HG03025 (cell line): ENCODE results near the gene CDH2.

Experiments
- ATAC-seq: cut with Tn5 transposase; IDR thresholded peaks from one replicate; pipeline ENCODE4 v1.9.1; 2021; ENCODE audit warnings: mild to moderate bottlenecking, moderate library complexity; ENCODE audit not compliant: unreplicated experiment, low FRiP score

Gene CDH2

DNA sequence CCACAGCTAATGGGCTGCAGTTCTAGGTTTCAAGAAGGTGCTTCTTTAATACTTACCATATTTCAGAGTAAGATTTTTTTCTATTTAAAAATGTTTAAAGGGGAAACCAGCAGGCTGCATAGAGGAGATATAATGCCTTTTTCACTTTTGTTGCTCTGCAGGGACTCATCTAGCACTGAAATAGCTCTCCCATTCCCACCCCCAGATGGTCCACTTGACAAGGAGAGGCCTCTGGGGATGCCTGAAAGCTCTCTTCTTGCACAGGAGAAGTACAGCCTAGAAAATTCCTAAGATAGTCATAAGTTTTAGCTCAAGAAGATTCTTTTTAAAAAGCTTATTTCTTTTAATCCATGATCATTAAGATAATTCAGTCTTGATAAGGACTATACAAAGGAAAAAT is 126.4 kb downstream of the CDH2 start:
- no peak for ATAC-seq

DNA sequence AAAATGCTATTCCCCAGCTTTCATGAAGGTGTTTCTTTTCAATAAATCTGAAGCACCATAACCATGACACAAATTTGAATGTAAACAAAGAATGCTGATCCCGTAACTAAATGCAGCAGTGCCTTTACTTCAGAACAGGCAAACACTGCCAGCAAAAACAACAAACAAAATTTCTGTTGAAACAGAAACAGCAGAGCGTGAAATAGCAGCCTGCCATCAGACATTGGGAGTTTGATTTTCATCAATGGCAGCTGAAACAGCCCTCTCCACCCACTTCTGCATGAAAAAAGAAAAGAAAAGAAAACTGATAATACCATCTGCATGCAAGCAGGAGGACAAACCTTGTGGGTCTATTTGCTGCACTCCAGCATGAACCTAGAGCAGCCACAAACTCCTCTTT is 128.3 kb downstream of the CDH2 start:
- ATAC-seq, result no peak

DNA sequence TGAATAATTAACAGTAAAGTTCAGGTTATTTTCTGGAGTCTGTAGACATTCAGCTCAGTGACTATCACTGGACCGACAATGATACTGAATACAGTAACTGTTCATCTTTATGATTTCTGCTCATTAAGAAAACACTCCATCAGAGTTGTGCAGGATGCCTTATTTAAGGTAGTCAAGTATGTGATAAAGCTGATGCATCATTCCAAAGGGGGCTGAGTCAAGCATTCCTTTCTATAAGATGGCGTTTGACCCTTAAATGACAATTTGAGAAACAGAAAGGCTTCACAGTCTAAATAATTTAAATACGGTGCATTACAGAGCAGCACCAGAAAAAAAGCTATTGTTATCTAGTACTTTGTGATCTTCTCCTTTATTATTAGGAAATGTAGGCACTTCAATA is 131.1 kb downstream of the CDH2 start:
- no peak for ATAC-seq

DNA sequence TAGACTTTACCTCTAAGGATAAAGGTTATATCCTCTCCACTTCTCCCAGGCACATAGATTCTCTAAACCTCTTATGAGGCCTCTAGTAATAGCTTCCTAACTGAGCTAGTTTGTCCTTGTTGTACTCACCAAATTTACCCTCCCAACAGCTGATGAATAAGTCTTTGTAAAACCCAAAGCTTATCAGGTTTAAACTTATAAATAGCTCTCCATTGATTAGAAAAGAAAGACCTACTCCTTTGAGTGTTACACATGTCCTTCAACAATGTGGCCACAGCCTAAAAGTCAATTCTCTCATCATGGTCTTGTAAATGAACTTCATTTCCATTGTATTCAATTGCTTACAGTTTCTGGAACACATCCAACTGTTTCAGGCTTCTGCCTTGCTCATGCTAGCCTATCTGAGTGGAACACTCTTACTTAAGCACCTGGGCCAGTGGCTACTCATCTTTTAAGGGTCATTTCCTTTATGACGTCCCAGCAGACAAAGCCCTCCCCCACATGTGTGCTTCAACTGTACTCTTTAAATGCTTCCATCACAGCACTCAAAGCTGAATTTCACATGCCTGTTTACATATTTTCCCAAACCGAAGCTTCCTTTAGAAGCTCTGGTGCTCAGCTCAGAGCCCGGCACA is 131.6 kb downstream of the CDH2 start:
- no peak for ATAC-seq

DNA sequence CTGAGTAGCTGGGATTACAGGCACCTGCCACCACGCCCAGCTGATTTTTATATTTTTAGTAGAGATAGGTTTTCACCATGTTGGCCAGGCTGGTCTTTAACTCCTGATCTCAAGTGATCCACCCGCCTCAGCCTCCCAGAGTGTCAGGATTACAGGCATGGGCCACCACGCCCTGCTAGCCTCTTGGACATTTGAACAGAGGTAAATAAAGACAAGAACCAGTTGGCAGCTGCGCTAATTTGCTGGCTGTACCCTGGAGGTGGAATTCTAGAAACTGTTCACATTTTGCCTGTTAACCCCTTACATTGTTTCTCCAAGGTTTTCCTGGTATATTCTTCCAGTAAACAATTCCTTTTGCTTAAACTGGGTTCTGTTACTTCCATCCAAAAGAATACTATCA is 132.9 kb downstream of the CDH2 start:
- ATAC-seq, result no peak

DNA sequence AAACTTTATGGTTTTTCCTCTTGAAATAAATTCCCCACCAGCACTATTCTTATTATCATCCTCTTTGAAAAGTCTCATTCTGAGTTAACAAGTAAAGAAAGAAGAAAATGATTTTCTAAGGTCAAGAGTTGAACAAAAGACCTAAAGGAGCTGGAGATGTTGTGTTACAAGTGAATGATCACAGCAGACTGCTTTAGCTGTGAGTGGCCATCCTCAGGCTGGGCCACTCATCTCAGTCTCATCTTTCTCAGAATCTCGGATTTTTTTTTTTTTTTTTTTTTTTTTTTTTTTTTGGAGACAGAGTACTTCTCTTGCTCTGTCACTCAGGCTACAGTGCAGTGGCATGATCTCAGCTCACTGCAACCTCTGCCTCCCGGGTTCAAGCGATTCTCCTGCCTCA is 133.3 kb downstream of the CDH2 start:
- ATAC-seq, result no peak

DNA sequence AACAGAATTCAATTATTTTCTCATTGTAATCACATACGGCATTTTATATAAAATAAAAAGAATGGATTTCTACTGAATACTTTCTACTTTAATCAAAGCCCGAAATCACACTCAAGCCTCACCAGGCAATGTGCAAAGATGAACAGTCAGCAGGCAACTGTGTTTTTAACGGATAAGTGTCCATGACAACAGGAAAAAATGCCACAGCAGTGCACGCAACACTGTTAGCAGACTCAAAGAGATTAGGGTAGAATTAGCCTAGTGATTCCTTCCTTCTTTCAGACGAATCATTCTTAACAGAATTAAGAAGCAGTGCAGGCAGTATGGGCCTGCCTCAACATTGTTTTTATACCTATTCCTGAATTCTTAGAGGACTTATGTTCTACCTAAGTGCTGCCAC is 135.6 kb downstream of the CDH2 start:
- no peak for ATAC-seq

DNA sequence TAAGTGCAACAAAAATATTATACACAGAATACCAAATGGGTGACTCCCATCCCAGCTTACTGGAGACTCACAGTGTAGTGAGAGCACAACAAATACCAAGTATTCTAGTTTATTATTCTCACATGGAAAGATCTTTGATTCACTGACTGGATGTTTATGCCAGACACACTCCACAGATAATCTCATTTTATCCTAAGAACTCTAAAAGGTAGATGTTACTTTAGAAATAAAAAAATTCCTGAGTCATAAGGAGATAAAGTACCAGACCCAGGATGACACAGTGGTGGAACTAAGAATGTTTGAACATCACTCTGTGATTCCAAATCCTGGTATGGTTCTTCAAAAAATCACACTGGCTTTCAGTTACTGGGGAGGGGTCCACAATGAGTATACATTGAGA is 136.2 kb downstream of the CDH2 start:
- ATAC-seq, result no peak

DNA sequence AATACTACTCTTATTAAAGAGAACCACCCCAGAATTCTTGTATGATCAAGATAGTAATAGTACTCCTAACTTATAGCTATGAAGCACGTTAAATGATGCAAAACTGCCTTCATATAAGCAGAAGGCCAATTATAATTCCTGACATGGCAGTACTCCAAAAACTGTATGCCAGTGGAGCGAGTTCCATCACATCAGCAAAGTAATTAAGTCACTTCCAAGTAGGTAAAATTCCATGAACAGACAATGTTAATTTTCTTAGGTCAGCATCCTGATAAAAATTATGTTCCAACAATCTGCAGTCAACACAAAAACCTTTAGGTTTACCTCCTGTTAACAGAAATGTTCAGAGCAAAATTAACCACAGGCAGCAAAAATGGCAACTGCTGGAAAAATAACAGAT is 136.7 kb downstream of the CDH2 start:
- ATAC-seq, result no peak

DNA sequence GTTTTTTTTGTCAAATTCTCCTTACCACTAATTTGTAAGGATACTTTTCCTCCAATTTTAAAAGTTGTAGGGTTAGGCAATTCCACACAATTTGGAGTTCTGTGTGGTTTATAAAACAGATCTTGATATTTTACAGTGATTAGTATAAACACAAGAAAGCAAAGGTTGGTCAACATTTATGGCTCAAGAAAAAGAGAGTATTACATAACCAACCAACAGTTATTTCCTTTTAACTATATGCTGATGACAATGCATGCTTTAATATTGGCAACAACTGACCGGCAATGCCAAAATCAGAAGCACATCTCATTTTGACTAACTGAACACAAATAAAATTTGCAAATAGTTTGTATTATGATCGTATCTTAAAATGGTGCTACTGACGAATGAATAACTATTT is 137.2 kb downstream of the CDH2 start:
- ATAC-seq, result no peak

DNA sequence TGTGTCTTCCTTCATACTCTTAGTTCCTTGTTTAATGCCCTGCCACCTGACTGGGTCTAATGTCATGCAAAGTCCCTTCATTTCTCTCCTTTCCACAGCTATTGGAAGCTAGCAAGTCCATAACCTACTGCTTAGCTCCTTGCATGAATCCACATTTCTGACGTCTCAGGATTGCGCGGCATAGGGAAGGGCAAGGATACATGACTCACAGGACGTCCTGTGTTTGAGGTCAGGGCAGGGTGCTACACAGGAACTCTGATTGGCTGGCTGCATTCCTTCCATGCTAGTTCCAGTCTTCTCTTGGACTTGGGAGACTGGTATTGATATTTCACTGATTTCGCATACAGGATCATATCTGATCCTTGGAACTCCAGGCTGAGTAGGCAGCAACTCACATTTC is 137.9 kb downstream of the CDH2 start:
- ATAC-seq, result no peak

DNA sequence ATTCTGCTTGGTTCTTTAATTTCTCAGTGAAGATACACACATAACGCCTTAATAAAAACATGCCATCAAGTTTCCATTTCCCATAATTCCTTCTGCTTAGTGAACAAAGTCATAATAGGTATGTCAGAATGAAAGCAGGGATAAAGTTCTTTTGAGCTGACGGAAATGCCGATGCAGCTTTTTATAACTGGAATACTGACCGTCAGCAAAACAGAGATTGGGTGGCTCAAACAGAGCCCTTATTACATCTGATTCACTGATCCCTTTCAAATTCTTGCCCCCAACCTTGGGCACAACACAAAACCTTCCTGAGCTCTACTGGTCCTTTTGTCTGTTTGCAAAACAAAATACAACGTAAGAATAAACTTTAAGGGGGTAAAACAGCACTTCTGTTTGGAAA is 140.4 kb downstream of the CDH2 start:
- no peak for ATAC-seq

DNA sequence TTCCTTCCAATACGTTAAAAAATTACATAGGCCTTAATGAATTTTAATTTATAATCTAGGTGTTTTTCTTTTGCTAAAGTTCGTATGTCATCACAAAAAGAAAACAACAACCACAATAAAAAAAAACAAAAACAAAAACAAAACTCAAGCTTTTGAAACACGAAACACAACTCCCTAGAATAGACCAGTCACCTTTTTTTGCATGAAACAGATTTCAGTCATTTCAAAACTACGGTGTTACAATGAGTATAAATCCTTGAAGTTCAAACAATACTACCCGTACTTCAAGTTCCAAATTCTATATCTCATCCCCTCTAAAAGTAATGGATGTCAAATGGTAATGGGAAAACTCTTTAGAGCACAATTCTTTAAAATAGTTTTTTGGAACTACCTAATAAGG is 142.4 kb downstream of the CDH2 start:
- ATAC-seq, result no peak

DNA sequence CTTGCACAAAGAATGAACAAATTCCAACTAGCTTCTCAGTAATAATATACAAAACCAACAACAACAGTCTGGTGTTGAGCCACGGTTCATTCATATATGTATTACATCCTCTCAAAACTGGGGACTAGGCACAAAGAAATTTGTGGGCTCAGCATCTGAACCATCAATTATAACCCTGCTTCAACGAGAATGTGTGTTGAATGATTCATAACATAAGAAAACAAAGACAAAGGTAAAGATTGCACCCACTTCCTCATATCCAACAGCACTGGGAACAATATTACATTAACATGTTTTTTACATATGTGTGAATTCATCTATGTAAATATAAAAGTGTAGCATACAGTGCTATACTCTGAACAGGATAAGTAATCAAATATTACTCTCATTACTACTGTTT is 144.8 kb downstream of the CDH2 start:
- no peak for ATAC-seq

DNA sequence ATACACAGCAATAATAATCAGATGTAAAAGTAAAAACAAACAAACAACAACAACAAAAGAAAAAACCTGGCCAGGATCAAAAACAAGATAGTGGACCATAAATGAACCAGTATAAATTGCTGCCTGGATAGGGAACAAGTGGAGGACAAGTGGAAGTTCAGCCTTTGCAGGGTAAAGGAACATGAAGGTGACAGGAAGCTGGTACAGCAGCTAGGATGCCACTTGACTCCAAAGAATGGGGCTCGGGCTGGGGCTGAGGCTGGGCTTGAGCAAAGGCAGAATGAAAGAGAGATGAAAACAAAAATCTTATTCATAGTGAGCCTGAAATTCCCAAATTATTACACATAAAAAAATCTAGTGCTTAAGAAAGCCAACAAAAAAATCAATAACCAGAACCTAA is 146.5 kb downstream of the CDH2 start:
- no peak for ATAC-seq

DNA sequence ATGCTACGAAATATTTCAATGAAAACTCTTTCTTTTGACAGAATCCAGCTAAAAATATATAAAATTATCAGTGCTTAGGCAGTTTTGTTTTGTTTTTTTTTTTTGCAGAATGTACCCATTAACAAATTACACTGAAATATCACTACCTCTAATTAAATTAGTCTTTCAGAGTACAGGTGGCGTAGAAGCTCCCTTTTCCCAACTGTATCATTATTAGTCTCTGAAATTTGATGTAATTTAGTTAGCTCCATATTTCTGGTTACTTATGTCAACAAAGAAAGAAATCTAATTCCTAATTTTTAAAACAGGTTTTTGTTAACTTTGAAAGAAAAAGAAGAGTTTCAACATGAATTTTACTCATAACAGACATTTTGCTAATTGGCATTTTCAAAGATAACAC is 149.2 kb downstream of the CDH2 start:
- no peak for ATAC-seq

DNA sequence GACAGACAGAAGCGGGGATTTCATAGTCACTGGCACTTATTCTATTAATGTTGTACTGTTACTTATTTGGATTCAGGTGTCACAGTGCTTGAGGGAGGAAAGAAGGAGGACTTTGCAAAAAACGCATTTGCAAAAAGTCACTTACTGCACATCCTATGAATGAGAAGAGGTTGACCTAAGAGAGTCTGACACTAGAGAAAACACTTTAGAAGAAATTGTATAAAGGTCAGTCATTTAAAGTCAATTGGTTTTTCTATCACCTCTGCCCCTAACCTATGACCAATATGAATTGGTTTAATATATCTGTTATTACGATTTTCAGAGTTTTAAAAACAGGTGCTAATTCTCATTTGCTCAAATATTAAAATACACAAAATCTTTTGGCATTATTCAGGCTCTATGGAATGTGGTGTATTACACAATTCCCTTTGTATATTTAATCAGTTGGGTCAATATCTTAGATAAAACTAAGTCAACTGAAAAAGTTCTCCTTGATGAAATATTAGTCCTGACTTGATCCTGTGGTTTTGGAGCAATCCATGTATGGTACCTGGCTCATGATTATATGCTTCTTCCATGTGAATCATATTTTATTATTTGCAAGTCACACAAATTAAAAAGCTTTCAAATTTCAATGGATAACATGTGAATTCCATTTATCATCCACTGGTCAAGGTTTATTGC is 157.4 kb downstream of the CDH2 start:
- ATAC-seq, result no peak

DNA sequence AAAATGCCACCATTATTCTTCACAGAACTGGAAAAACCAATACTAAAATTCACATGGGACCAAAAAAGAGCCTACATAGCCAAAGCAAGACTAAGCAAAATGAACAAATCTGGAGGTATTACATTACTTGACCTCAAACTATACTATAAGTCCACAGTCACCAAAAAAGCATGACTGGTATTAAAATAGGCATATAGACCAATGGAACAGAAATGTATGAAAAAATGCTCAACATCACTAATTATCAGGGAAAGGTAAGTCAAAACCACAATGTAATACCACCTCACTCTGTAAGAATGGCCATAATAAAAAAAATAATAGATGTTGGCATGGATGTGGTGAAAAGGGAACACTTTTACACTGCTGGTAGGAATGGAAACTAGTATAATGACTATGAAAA is 158.6 kb downstream of the CDH2 start:
- no peak for ATAC-seq

DNA sequence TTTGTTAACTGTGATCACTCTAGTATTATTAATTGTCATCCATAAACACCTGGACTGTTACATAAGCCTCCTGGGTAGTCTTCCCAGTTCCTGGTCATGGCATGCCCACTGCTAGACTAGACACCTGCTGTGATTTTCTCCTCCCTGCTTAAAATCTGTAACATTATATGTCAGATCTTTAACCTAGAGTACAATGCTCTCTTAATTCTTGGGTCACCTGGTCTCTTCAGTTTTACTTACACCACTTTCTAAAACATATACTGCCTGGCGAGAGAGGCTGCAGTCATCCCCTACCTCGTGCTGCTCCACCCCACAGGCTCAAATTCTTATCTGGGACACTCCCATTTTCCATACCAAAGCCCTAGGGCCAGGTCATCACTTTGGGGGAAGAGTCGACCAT is 161.3 kb downstream of the CDH2 start:
- ATAC-seq, result no peak

DNA sequence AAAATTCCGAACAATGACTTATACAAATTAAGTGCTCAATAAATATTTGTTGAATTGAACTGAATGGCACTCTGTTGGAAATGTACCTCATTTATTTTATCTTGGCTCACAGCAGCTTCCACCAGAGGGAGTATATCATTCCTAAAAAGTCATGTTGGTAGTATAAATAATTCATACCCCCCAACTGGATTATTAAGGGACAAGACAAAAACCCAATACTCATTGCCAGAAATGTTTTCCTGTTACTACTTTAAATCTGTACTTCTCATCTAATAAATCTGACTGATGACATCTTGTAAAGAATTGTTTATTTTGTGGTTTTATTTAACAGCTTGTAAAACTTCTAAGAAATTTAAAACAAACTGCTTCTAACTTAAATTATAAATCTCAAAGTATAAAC is 163.9 kb downstream of the CDH2 start:
- ATAC-seq, result no peak

DNA sequence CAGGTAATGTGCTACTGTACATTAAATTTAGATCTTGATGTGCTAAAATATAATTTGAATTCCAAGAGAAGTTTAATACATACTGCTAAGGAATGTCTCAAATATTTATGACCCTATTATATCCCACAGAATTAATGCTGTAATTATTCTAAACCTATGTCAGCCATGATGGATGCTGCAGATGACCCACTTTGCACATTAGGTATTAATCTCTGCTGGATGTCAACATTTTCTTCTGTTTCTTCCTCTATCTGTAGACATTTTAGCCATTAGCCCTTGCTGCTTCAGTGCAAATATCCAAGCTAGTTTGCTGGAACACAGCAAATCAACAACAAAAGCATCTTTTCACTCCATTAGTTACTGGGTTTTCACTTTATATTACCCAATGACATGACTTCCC is 164.6 kb downstream of the CDH2 start:
- ATAC-seq, result no peak

DNA sequence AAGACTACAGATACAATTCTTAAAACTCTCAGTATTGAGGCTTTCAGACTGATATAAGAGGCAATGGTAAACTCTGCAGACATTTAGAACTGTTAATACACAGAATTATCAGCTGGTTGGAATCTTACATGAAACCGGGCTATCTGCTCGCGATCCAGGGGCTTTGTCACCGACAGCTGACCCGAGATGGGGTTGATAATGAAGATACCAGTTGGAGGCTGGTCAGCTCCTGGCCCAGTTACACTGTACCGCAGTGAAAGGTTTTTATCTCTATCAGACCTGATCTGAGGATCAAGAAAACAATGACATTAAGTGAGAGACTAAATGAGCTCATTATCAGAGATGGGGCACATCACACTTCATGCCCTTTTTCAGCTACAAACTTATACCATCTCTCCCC is 167.3 kb downstream of the CDH2 start:
- ATAC-seq, result no peak

DNA sequence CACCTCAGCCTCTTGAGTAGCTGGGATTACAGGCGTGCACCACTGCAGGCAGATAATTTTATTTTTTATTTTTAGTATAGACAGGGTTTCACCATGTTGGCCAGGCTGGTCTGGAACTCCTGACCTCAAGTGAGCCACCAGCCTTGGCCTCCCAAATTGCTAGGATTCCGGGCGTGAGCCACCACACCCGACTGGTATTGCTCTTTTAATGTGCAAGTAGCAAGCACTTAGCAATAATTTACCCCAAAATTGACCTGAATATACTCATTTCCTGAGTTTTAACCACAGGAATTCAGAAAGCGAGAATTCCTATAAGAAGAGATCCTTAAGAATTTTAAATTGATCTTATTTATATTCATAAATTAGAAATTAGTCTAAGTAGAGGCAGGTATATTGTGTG is 169.1 kb downstream of the CDH2 start:
- ATAC-seq, result no peak
